ENCODE data around the gene ZNF576.
"Not testable (repeated sequence)": the region's sequence is repeated elsewhere in the genome, so short reads cannot be mapped to it uniquely, and the experiment has no call there.

The ZNF576 gene

GRCh38 chr19:43628646-43629326 is 32.4 kb downstream of the ZNF576 start:
- no peak for DNase-seq

GRCh38 chr19:43631491-43631890 is 35.1 kb downstream of the ZNF576 start:
- no peak for DNase-seq

GRCh38 chr19:43633520-43633919 is 37.1 kb downstream of the ZNF576 start:
- no peak for DNase-seq

GRCh38 chr19:43634068-43634467 is 37.7 kb downstream of the ZNF576 start:
- no peak for DNase-seq

- DNase-seq: no peak
Observed at GRCh38 chr19:43634506-43634871, 38.1 kb downstream of the ZNF576 start.

GRCh38 chr19:43634872-43635560 is 38.6 kb downstream of the ZNF576 start:
- no peak for DNase-seq

- DNase-seq: not testable (repeated sequence)
Observed at GRCh38 chr19:43635561-43635940, 39.2 kb downstream of the ZNF576 start.

- DNase-seq: no peak
Observed at GRCh38 chr19:43636121-43636683, 39.8 kb downstream of the ZNF576 start.

GRCh38 chr19:43638214-43638994 is 42.0 kb downstream of the ZNF576 start:
- DNase-seq: no peak

GRCh38 chr19:43638995-43639518 is 42.7 kb downstream of the ZNF576 start:
- no peak for DNase-seq

- DNase-seq: peak; percentile 42
Observed at GRCh38 chr19:43639519-43640423, 43.4 kb downstream of the ZNF576 start, which contains the start of gene CADM4. TSS of gene CADM4 (minus strand) at chr19:43639850. CDS start at chr19:43639790, 60 bp downstream.

- no peak for DNase-seq
Observed at GRCh38 chr19:43640424-43640757, 44.0 kb downstream of the ZNF576 start.

- DNase-seq: no peak
Observed at GRCh38 chr19:43641333-43641732, 44.9 kb downstream of the ZNF576 start.

GRCh38 chr19:43642531-43642930 is 46.1 kb downstream of the ZNF576 start:
- no peak for DNase-seq

GRCh38 chr19:43643326-43643725 is 46.9 kb downstream of the ZNF576 start:
- peak; percentile 14 for DNase-seq

- no peak for DNase-seq
Observed at GRCh38 chr19:43644181-43644580, 47.8 kb downstream of the ZNF576 start.

- DNase-seq: no peak
Observed at GRCh38 chr19:43648633-43649032, 52.2 kb downstream of the ZNF576 start.

- DNase-seq: no peak
Observed at GRCh38 chr19:43649514-43649913, 53.1 kb downstream of the ZNF576 start.

- not testable (repeated sequence) for DNase-seq
Observed at GRCh38 chr19:43650276-43650675, 53.9 kb downstream of the ZNF576 start.

Measured in NCI-H774 (cell line).